Erythroblast (primary cell): Measurements from ENCODE around the gene HMGCR.

Source experiments
- GATA1 ChIP-seq: IDR thresholded peaks from 2 replicates; pipeline ENCODE4 v1.6.1; 2011; ENCODE audit warnings: low read depth, mild to moderate bottlenecking, control low read depth, low read length, moderate library complexity
- POLR2A ChIP-seq: IDR thresholded peaks from 2 replicates; pipeline ENCODE4 v1.6.1; 2011; ENCODE audit warnings: mild to moderate bottlenecking, low read length

GRCh38 chr5:75387806-75388205 is 50.8 kb downstream of the HMGCR start:
- no peak for TF ChIP-seq POLR2A
- no peak for TF ChIP-seq GATA1
